ENCODE measurements around the gene CAMK2B. TPM values are rescaled to one million over a fixed set of nuclear protein-coding genes. Genes with fewer than 3 reads are reported as not detected.

The CAMK2B gene
- total RNA-seq, 2 experiments from 2014 or later: 0.97 to 1.9 TPM

GRCh38 chr7:44288811-44289340 is 36.5 kb downstream of the CAMK2B start:
- POLR2A ChIA-PET: no interaction called here
- ATAC-seq: no peak
- H3K36me3 Mint-ChIP-seq (ENCODE audit: low read depth): no peaks in the 10 kb centered on the region
- DNase-seq: no peak
- H3K27ac Mint-ChIP-seq: no peak overlapping the region
- no peaks in the 10 kb centered on the region for H3K4me1 Mint-ChIP-seq (ENCODE audit: low read depth)
- TF ChIP-seq CTCF (IDR thresholded peaks at IDR 0.05): no peak
- CTCF ChIA-PET: no interaction called here
- no peaks in the 10 kb centered on the region for H3K9me3 Mint-ChIP-seq
- intact Hi-C loops (cut with micrococcal nuclease): no loop called here
- H3K4me3 Mint-ChIP-seq: no peak overlapping the region
- peaks cover 6% of the 10 kb centered on the region for H3K27me3 Mint-ChIP-seq

- CTCF ChIA-PET: no interaction called here
- no peak for TF ChIP-seq CTCF (IDR thresholded peaks at IDR 0.05)
- Mint-ChIP-seq H3K4me1 (ENCODE audit: low read depth) (no peaks in the 10 kb centered on the region), H3K27ac (no peak overlapping the region), H3K4me3 (no peak overlapping the region), H3K27me3 (peaks cover 4% of the 10 kb centered on the region), H3K9me3 (no peaks in the 10 kb centered on the region), H3K36me3 (ENCODE audit: low read depth) (no peaks in the 10 kb centered on the region)
- intact Hi-C loops (cut with micrococcal nuclease): no loop called here
- ATAC-seq (no peak), DNase-seq (no peak)
- POLR2A ChIA-PET: no interaction called here
Measured at GRCh38 chr7:44288381-44288685, 37.1 kb downstream of the CAMK2B start.

GRCh38 chr7:44287488-44288380 is 37.7 kb downstream of the CAMK2B start:
- ATAC-seq (no peak), DNase-seq (no peak)
- TF ChIP-seq CTCF (IDR thresholded peaks at IDR 0.05): no peak
- H3K4me3 Mint-ChIP-seq: no peak overlapping the region
- H3K36me3 Mint-ChIP-seq (ENCODE audit: low read depth): no peaks in the 10 kb centered on the region
- ChIA-PET CTCF (no interaction called here), POLR2A (no interaction called here)
- no peaks in the 10 kb centered on the region for H3K9me3 Mint-ChIP-seq
- peaks cover 4% of the 10 kb centered on the region for H3K27me3 Mint-ChIP-seq
- H3K27ac Mint-ChIP-seq: no peak overlapping the region
- no peaks in the 10 kb centered on the region for H3K4me1 Mint-ChIP-seq (ENCODE audit: low read depth)
- intact Hi-C loops (cut with micrococcal nuclease): no loop called here

- ChIA-PET CTCF (no interaction called here), POLR2A (no interaction called here)
- H3K9me3 Mint-ChIP-seq: no peaks in the 10 kb centered on the region
- no peaks in the 10 kb centered on the region for H3K4me1 Mint-ChIP-seq (ENCODE audit: low read depth)
- H3K27ac Mint-ChIP-seq: no peak overlapping the region
- no peaks in the 10 kb centered on the region for H3K36me3 Mint-ChIP-seq (ENCODE audit: low read depth)
- H3K4me3 Mint-ChIP-seq: no peak overlapping the region
- no peak for TF ChIP-seq CTCF (IDR thresholded peaks at IDR 0.05)
- no peak for DNase-seq
- peaks cover 2% of the 10 kb centered on the region for H3K27me3 Mint-ChIP-seq
- intact Hi-C loops (cut with micrococcal nuclease): no loop called here
- ATAC-seq: no peak
Measured at GRCh38 chr7:44286618-44287487, 38.5 kb downstream of the CAMK2B start.

GRCh38 chr7:44286182-44286617 is 39.2 kb downstream of the CAMK2B start:
- H3K36me3 Mint-ChIP-seq (ENCODE audit: low read depth): no peaks in the 10 kb centered on the region
- no peak for TF ChIP-seq CTCF (IDR thresholded peaks at IDR 0.05)
- no peak for ATAC-seq
- H3K4me3 Mint-ChIP-seq: no peak overlapping the region
- H3K4me1 Mint-ChIP-seq (ENCODE audit: low read depth): no peaks in the 10 kb centered on the region
- DNase-seq: no peak
- intact Hi-C loops (cut with micrococcal nuclease): no loop called here
- H3K27me3 Mint-ChIP-seq: peaks cover 2% of the 10 kb centered on the region
- POLR2A ChIA-PET: no interaction called here
- CTCF ChIA-PET: no interaction called here
- H3K27ac Mint-ChIP-seq: no peak overlapping the region
- H3K9me3 Mint-ChIP-seq: no peaks in the 10 kb centered on the region

Measured in activated CD8-positive, alpha-beta T cell treated with anti-CD3 and anti-CD28 coated beads for 36 hours (primary cell).